Articular chondrocyte of knee joint (primary cell): ENCODE data around the gene OR8K3. TPM values are rescaled to one million over a fixed set of nuclear protein-coding genes. Genes with fewer than 3 reads are reported as not detected.

ENCODE experiments used
- total RNA-seq: library from RNA; depleted of rRNA; stranded (reverse); fragments of >200 nt; gene quantifications from 2 replicates; pipeline ENCODE4 v1.2.3, GENCODE V29; 2012

Gene OR8K3
- total RNA-seq = not detected in 2 replicates

GRCh38 chr11:56314844-56315243 lies at the start of gene OR8K3:
Gene OR8K3 (plus strand): TSS chr11:56315144. CDS start chr11:56318307, 3,163 bp downstream.

GRCh38 chr11:56273854-56274253 lies 41.1 kb upstream of the OR8K3 start, which contains the start of gene OR5T1:
Gene OR5T1 (plus strand): TSS chr11:56274154. CDS start chr11:56275639, 1,485 bp downstream.

GRCh38 chr11:56292154-56292553 lies 22.8 kb upstream of the OR8K3 start, which contains the start of gene OR8H1:
Gene OR8H1 (minus strand): TSS chr11:56292254. CDS start chr11:56291062, 1,192 bp downstream.

GRCh38 chr11:56345739-56346138 lies 30.8 kb downstream of the OR8K3 start, which contains the start of gene OR8K1:
Gene OR8K1 (plus strand): TSS chr11:56346039. CDS start chr11:56346039, 0 bp downstream.

GRCh38 chr11:56353991-56354390 lies 39.0 kb downstream of the OR8K3 start, which contains the start of gene OR8J1:
Gene OR8J1 (plus strand): TSS chr11:56354291. CDS start chr11:56360247, 5,956 bp downstream.

Other genes starting within 250 kb of the OR8K3 start
- not detected in 2 replicates for gene OR8I2, start 221.8 kb upstream of the OR8K3 start, total RNA-seq
- gene OR8H2, start 211.5 kb upstream of the OR8K3 start, total RNA-seq = not detected in 2 replicates
- gene OR8H3, start 192.8 kb upstream of the OR8K3 start, total RNA-seq = not detected in 2 replicates
- not detected in 2 replicates for gene OR8J3, start 174.9 kb upstream of the OR8K3 start, total RNA-seq
- gene OR8K5, start 154.8 kb upstream of the OR8K3 start, total RNA-seq = not detected in 2 replicates
- gene OR5J2, start 138.5 kb upstream of the OR8K3 start, total RNA-seq = not detected in 2 replicates
- not detected in 2 replicates for gene OR5T2, start 80.9 kb upstream of the OR8K3 start, total RNA-seq
- not detected in 2 replicates for gene OR5T3, start 62.9 kb upstream of the OR8K3 start, total RNA-seq
- gene OR5T1, start 41.0 kb upstream of the OR8K3 start, total RNA-seq = not detected in 2 replicates
- gene OR8H1, start 22.9 kb upstream of the OR8K3 start, total RNA-seq = not detected in 2 replicates
- gene OR8K1, start 30.9 kb downstream of the OR8K3 start, total RNA-seq = not detected in 2 replicates
- not detected in 2 replicates for gene OR8J1, start 39.1 kb downstream of the OR8K3 start, total RNA-seq
- gene OR8U1, start 60.5 kb downstream of the OR8K3 start, total RNA-seq = not detected in 2 replicates
- not detected in 2 replicates for gene OR5AL1, start 97.6 kb downstream of the OR8K3 start, total RNA-seq
- not detected in 2 replicates for gene OR5M3, start 158.2 kb downstream of the OR8K3 start, total RNA-seq
- not detected in 2 replicates for gene OR5M8, start 176.2 kb downstream of the OR8K3 start, total RNA-seq
- gene OR5M11, start 228.1 kb downstream of the OR8K3 start, total RNA-seq = not detected in 2 replicates